Measurements from ENCODE around the gene PADI2.

DNA sequence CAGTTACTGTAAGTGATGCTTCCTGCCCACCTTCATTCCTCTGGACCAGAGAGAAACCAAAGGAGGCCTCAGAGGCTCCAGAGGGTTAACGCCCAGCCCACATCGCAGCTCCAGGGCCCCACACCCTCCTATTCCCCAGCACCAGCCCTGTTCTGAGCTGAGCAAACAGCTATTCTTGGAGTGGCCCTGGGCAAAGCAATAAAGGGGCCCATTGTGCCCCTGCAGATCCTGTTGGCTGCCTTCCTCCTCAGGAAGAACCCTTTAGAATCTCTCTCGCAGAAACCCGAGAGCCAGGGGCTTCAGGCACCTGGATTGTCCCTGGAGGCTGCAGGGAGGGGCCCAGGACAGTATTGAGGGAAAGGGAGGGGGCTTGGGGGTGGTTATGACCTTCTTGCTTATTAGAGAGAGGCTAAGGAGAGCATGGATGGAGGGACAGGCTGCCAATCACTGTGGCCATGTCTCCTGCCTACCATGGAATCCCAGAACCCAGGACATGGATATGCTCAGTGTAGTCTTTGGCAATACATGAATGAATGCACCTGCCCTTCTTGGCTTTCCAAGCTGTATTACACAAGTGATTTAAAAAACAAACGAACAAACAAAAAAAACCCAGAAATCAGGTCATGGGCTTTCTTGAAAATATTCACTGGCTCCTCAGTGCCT is 9.2 kb downstream of the PADI2 start:
- TF ChIP-seq, protein P1, sequence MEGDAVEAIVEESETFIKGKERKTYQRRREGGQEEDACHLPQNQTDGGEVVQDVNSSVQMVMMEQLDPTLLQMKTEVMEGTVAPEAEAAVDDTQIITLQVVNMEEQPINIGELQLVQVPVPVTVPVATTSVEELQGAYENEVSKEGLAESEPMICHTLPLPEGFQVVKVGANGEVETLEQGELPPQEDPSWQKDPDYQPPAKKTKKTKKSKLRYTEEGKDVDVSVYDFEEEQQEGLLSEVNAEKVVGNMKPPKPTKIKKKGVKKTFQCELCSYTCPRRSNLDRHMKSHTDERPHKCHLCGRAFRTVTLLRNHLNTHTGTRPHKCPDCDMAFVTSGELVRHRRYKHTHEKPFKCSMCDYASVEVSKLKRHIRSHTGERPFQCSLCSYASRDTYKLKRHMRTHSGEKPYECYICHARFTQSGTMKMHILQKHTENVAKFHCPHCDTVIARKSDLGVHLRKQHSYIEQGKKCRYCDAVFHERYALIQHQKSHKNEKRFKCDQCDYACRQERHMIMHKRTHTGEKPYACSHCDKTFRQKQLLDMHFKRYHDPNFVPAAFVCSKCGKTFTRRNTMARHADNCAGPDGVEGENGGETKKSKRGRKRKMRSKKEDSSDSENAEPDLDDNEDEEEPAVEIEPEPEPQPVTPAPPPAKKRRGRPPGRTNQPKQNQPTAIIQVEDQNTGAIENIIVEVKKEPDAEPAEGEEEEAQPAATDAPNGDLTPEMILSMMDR (conservative IDR thresholded peaks at IDR 0.05; ENCODE audit: low read depth in 2 of 2), result no peak
- TF ChIP-seq POLR2AphosphoS5 (IDR thresholded peaks at IDR 0.05; ENCODE audit: low read depth), result no peak
- no peak for TF ChIP-seq EZH2 (IDR thresholded peaks at IDR 0.05; ENCODE audit: low read depth, unreplicated experiment)
- no peak for TF ChIP-seq EZH2phosphoT487 (IDR thresholded peaks at IDR 0.05; ENCODE audit: unreplicated experiment)
- TF ChIP-seq JUNB (IDR thresholded peaks at IDR 0.05; ENCODE audit: unreplicated experiment), result no peak
- no peak for TF ChIP-seq ZNF114 (CRISPR knock-in tag; IDR thresholded peaks at IDR 0.05)
- TF ChIP-seq, protein P2, sequence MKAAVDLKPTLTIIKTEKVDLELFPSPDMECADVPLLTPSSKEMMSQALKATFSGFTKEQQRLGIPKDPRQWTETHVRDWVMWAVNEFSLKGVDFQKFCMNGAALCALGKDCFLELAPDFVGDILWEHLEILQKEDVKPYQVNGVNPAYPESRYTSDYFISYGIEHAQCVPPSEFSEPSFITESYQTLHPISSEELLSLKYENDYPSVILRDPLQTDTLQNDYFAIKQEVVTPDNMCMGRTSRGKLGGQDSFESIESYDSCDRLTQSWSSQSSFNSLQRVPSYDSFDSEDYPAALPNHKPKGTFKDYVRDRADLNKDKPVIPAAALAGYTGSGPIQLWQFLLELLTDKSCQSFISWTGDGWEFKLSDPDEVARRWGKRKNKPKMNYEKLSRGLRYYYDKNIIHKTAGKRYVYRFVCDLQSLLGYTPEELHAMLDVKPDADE (IDR thresholded peaks at IDR 0.05), result no peak
- TF ChIP-seq CREB1 (CRISPR knock-in tag; IDR thresholded peaks at IDR 0.05; ENCODE audit: low read depth), result no peak
- TF ChIP-seq, protein P3, sequence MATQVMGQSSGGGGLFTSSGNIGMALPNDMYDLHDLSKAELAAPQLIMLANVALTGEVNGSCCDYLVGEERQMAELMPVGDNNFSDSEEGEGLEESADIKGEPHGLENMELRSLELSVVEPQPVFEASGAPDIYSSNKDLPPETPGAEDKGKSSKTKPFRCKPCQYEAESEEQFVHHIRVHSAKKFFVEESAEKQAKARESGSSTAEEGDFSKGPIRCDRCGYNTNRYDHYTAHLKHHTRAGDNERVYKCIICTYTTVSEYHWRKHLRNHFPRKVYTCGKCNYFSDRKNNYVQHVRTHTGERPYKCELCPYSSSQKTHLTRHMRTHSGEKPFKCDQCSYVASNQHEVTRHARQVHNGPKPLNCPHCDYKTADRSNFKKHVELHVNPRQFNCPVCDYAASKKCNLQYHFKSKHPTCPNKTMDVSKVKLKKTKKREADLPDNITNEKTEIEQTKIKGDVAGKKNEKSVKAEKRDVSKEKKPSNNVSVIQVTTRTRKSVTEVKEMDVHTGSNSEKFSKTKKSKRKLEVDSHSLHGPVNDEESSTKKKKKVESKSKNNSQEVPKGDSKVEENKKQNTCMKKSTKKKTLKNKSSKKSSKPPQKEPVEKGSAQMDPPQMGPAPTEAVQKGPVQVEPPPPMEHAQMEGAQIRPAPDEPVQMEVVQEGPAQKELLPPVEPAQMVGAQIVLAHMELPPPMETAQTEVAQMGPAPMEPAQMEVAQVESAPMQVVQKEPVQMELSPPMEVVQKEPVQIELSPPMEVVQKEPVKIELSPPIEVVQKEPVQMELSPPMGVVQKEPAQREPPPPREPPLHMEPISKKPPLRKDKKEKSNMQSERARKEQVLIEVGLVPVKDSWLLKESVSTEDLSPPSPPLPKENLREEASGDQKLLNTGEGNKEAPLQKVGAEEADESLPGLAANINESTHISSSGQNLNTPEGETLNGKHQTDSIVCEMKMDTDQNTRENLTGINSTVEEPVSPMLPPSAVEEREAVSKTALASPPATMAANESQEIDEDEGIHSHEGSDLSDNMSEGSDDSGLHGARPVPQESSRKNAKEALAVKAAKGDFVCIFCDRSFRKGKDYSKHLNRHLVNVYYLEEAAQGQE (IDR thresholded peaks at IDR 0.05; ENCODE audit: unreplicated experiment), result no peak
- TF ChIP-seq ZNF331 (CRISPR knock-in tag; IDR thresholded peaks at IDR 0.05; ENCODE audit: low read depth), result no peak
- no peak for TF ChIP-seq NANOG (IDR thresholded peaks at IDR 0.05; ENCODE audit: borderline replicate concordance)
- TF ChIP-seq, protein P4, sequence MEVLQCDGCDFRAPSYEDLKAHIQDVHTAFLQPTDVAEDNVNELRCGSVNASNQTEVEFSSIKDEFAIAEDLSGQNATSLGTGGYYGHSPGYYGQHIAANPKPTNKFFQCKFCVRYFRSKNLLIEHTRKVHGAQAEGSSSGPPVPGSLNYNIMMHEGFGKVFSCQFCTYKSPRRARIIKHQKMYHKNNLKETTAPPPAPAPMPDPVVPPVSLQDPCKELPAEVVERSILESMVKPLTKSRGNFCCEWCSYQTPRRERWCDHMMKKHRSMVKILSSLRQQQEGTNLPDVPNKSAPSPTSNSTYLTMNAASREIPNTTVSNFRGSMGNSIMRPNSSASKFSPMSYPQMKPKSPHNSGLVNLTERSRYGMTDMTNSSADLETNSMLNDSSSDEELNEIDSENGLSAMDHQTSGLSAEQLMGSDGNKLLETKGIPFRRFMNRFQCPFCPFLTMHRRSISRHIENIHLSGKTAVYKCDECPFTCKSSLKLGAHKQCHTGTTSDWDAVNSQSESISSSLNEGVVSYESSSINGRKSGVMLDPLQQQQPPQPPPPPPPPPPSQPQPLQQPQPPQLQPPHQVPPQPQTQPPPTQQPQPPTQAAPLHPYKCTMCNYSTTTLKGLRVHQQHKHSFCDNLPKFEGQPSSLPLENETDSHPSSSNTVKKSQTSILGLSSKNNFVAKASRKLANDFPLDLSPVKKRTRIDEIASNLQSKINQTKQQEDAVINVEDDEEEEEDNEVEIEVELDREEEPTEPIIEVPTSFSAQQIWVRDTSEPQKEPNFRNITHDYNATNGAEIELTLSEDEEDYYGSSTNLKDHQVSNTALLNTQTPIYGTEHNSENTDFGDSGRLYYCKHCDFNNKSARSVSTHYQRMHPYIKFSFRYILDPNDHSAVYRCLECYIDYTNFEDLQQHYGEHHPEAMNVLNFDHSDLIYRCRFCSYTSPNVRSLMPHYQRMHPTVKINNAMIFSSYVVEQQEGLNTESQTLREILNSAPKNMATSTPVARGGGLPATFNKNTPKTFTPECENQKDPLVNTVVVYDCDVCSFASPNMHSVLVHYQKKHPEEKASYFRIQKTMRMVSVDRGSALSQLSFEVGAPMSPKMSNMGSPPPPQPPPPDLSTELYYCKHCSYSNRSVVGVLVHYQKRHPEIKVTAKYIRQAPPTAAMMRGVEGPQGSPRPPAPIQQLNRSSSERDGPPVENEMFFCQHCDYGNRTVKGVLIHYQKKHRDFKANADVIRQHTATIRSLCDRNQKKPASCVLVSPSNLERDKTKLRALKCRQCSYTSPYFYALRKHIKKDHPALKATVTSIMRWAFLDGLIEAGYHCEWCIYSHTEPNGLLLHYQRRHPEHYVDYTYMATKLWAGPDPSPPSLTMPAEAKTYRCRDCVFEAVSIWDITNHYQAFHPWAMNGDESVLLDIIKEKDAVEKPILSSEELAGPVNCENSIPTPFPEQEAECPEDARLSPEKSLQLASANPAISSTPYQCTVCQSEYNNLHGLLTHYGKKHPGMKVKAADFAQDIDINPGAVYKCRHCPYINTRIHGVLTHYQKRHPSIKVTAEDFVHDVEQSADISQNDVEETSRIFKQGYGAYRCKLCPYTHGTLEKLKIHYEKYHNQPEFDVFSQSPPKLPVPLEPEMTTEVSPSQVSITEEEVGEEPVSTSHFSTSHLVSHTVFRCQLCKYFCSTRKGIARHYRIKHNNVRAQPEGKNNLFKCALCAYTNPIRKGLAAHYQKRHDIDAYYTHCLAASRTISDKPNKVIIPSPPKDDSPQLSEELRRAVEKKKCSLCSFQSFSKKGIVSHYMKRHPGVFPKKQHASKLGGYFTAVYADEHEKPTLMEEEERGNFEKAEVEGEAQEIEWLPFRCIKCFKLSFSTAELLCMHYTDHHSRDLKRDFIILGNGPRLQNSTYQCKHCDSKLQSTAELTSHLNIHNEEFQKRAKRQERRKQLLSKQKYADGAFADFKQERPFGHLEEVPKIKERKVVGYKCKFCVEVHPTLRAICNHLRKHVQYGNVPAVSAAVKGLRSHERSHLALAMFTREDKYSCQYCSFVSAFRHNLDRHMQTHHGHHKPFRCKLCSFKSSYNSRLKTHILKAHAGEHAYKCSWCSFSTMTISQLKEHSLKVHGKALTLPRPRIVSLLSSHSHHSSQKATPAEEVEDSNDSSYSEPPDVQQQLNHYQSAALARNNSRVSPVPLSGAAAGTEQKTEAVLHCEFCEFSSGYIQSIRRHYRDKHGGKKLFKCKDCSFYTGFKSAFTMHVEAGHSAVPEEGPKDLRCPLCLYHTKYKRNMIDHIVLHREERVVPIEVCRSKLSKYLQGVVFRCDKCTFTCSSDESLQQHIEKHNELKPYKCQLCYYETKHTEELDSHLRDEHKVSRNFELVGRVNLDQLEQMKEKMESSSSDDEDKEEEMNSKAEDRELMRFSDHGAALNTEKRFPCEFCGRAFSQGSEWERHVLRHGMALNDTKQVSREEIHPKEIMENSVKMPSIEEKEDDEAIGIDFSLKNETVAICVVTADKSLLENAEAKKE (CRISPR knock-in tag; IDR thresholded peaks at IDR 0.05), result no peak
- TF ChIP-seq STAT1 (IDR thresholded peaks at IDR 0.05; ENCODE audit: unreplicated experiment), result no peak
